Erythroblast (primary cell): ENCODE results near the gene FIZ1.

Experiments
- GATA1 ChIP-seq: IDR thresholded peaks from 2 replicates; pipeline ENCODE4 v1.6.1; 2011; ENCODE audit warnings: low read depth, mild to moderate bottlenecking, control low read depth, low read length, moderate library complexity
- POLR2A ChIP-seq: IDR thresholded peaks from 2 replicates; pipeline ENCODE4 v1.6.1; 2011; ENCODE audit warnings: mild to moderate bottlenecking, low read length

DNA sequence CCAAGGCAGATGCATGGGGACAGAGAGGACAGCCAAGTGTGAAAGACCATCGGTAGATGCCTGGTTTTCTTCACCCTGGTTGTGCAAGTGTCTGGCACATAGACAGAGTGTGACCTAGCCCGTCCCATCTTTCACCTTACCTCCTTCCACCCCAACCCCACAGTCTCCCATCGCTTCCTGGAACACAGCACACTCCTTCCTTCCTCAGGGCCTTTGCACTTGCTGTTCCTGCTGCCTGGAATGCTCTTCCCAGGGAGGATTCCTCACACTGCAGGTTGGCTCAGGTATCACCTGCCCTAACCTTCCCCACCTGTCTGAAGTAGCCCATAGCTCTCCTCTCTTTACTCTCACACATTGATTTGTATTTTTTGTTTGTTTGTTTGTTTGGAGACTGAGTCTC, 3.0 kb downstream of the FIZ1 start:
- TF ChIP-seq POLR2A, result no peak
- no peak for TF ChIP-seq GATA1
